OCI-LY1 (cell line): ENCODE data around the gene EXOC3L1.

ENCODE experiments used
- H2AFZ ChIP-seq: fragments of 200-600 bp; sonication (generic), shearing (Covaris generic); 2 replicates; pipeline ENCODE4 v1.6.0; 2014; ENCODE audit warnings: antibody characterized with exemption, mild to moderate bottlenecking, low read length
- H3F3A ChIP-seq: fragments of 200-600 bp; sonication (generic), shearing (Covaris generic); 2 replicates; pipeline ENCODE4 v1.6.0; 2014; ENCODE audit warnings: mild to moderate bottlenecking, antibody characterized with exemption, low read length, moderate library complexity; ENCODE audit not compliant: insufficient read depth
- H3K27ac ChIP-seq: fragments of 200-600 bp; sonication (generic); 2 replicates; pipeline ENCODE4 v1.5.1; 2014; ENCODE audit warnings: low read length, mixed run types, mild to moderate bottlenecking, low read depth; ENCODE audit not compliant: poor library complexity, severe bottlenecking
- H3K27me3 ChIP-seq: fragments of 200-600 bp; sonication (generic); 2 replicates; pipeline ENCODE4 v1.6.0; 2014; ENCODE audit warnings: antibody characterized with exemption, mild to moderate bottlenecking, low read length, moderate library complexity; ENCODE audit not compliant: insufficient read depth
- H3K36me3 ChIP-seq: fragments of 200-600 bp; sonication (generic); 2 replicates; pipeline ENCODE4 v1.6.1; 2014; ENCODE audit warnings: mild to moderate bottlenecking, antibody characterized with exemption, low read length, moderate library complexity, mixed read lengths; ENCODE audit not compliant: insufficient read depth
- H3K4me1 ChIP-seq: fragments of 200-600 bp; sonication (generic); 2 replicates; pipeline ENCODE4 v1.5.1; 2014; ENCODE audit warnings: mild to moderate bottlenecking, low read length, moderate library complexity; ENCODE audit not compliant: insufficient read depth, severe bottlenecking
- H3K4me2 ChIP-seq: fragments of 200-600 bp; sonication (generic), shearing (Covaris generic); 2 replicates; pipeline ENCODE4 v1.6.1; 2014; ENCODE audit warnings: low read length
- H3K4me3 ChIP-seq: fragments of 200-600 bp; sonication (generic); 2 replicates; pipeline ENCODE4 v1.5.1; 2014; ENCODE audit warnings: low read length, low read depth, mild to moderate bottlenecking, mixed read lengths; ENCODE audit not compliant: poor library complexity, severe bottlenecking
- H3K79me2 ChIP-seq: fragments of 200-600 bp; shearing (Covaris generic); 2 replicates; pipeline ENCODE4 v1.6.1; 2016; ENCODE audit warnings: mixed run types, low read length, mixed read lengths; ENCODE audit not compliant: insufficient read depth
- H3K9ac ChIP-seq: fragments of 200-600 bp; sonication (generic), shearing (Covaris generic); 2 replicates; pipeline ENCODE4 v1.6.1; 2014; ENCODE audit warnings: mild to moderate bottlenecking, low read length, mixed read lengths
- H3K9me2 ChIP-seq: fragments of 200-600 bp; sonication (generic), shearing (Covaris generic); 2 replicates; pipeline ENCODE4 v1.6.1; 2014; ENCODE audit warnings: low read depth, mild to moderate bottlenecking, low read length, mixed read lengths
- H3K9me3 ChIP-seq: fragments of 200-600 bp; shearing (Covaris generic); 2 replicates; pipeline ENCODE4 v1.6.1; 2014; ENCODE audit warnings: low read length, mixed read lengths
- H4K20me1 ChIP-seq: fragments of 200-600 bp; sonication (generic), shearing (Covaris generic); 2 replicates; pipeline ENCODE4 v1.6.0; 2016; ENCODE audit warnings: mild to moderate bottlenecking, low read length; ENCODE audit not compliant: insufficient read depth
- CTCF ChIP-seq: fragments of 200-600 bp; sonication (generic), shearing (Covaris generic); IDR thresholded peaks from 2 replicates; pipeline ENCODE4 v1.5.1; 2017; ENCODE audit warnings: mild to moderate bottlenecking, antibody characterized with exemption, low read length, moderate library complexity, mixed read lengths
- EZH2 ChIP-seq: fragments of 200-600 bp; sonication (generic), shearing (Covaris generic); IDR thresholded peaks from 2 replicates; pipeline ENCODE4 v1.8.0; 2017; ENCODE audit warnings: borderline replicate concordance, mixed run types, mild to moderate bottlenecking, antibody characterized with exemption, low read length, moderate library complexity, mixed read lengths

EXOC3L1 gene

DNA sequence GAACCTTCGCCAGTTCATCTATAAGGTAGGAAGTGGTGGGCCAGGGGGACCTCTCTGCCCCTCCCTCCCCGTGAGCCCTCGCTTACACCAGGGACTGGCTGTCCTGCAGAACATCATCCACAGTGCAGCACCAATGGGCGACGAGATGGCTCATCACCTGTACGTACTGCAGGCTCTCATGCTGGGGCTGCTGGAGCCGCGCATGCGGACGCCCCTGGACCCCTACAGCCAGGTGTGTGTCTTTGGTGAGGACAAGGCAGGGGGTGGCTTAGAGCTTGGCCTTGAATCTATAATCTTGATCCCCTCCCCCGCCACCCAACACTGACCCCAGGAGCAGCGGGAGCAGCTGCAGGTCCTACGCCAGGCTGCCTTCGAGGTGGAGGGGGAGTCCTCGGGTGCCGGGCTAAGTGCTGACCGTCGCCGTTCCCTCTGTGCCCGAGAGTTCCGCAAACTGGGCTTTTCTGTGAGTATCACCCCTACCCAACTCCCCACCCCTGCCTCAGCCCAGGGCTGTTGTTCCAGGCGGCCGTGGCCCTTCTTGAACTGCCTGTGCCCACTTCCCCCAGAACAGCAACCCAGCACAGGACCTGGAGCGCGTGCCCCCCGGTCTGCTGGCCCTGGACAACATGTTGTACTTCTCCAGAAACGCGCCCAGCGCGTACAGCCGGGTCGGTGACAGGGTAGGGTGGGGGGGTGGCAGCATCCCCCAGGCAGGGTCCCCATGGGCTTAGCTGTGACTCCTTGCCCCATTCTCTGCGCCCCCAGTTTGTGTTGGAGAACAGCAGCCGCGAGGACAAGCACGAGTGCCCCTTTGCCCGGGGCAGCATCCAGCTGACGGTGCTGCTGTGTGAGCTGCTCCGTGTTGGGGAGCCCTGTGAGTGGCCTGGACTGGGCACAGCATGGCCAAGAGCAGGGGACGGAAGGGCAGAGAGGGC, 11.7 kb upstream of the EXOC3L1 start:
- TF ChIP-seq CTCF (no peak), EZH2 (no peak)
- Histone ChIP-seq H3K79me2 (no peaks in the 10 kb centered on the region), H3K9me3 (no peaks in the 10 kb centered on the region), H3K36me3 (peaks cover 61% of the 10 kb centered on the region), H4K20me1 (no peaks in the 10 kb centered on the region), H3K9me2 (no peaks in the 10 kb centered on the region), H3K4me1 (peaks cover 16% of the 10 kb centered on the region), H3K27me3 (no peaks in the 10 kb centered on the region), H2AFZ (no peak overlapping the region), H3F3A (no peaks in the 10 kb centered on the region), H3K9ac (no peak overlapping the region), H3K4me3 (no peak overlapping the region), H3K4me2 (no peak overlapping the region), H3K27ac (no peak overlapping the region)

- H3K36me3 ChIP-seq: peaks cover 73% of the 10 kb centered on the region
Measured at GRCh38 chr16:67200491-67200890, 10.6 kb upstream of the EXOC3L1 start.

DNA sequence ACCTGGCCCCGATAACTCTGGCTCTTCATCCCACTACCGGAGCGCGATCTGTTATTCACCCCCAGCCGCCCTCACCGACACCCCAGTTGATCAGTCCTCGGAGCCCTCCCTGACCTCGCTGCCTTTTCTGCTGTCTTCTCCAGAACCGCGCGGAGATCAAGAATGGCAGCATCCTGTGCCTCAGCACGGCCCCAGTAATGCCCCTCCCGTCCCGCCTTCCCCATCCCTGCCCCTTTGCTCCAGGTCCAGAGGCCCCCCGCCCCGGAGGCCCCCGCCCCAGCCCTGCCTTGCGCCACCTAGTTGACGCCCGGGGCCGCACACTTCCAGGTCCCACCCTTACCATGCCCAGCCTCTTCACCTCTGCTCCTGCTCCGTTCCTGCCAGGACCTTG, 9.9 kb upstream of the EXOC3L1 start:
- Histone ChIP-seq H3K27ac (no peak overlapping the region), H3K36me3 (peaks cover 80% of the 10 kb centered on the region), H3K9me3 (no peaks in the 10 kb centered on the region), H3K9me2 (no peaks in the 10 kb centered on the region), H3K27me3 (no peaks in the 10 kb centered on the region), H4K20me1 (no peaks in the 10 kb centered on the region), H3K9ac (no peak overlapping the region), H3F3A (no peaks in the 10 kb centered on the region), H3K4me1 (peaks cover 16% of the 10 kb centered on the region), H3K79me2 (no peaks in the 10 kb centered on the region), H3K4me2 (no peak overlapping the region), H2AFZ (no peak overlapping the region), H3K4me3 (no peak overlapping the region)
- TF ChIP-seq EZH2: no peak
- TF ChIP-seq CTCF: no peak

More at GRCh38 chr16:67200491-67200890, 10.6 kb upstream of the EXOC3L1 start:
- no peak overlapping the region for H3K4me2 ChIP-seq
- no peaks in the 10 kb centered on the region for H3K27me3 ChIP-seq
- H3K27ac ChIP-seq: no peak overlapping the region
- H3K4me1 ChIP-seq: peaks cover 16% of the 10 kb centered on the region
- no peak overlapping the region for H3K4me3 ChIP-seq
- no peak overlapping the region for H2AFZ ChIP-seq
- H3K9me2 ChIP-seq: no peaks in the 10 kb centered on the region
- H4K20me1 ChIP-seq: no peaks in the 10 kb centered on the region
- no peaks in the 10 kb centered on the region for H3F3A ChIP-seq
- H3K9ac ChIP-seq: no peak overlapping the region
- no peak for TF ChIP-seq CTCF
- no peak for TF ChIP-seq EZH2
- no peaks in the 10 kb centered on the region for H3K9me3 ChIP-seq
- H3K79me2 ChIP-seq: no peaks in the 10 kb centered on the region
